Caco-2 (cell line): Measurements from ENCODE around the gene NFKBIA. TPM values are rescaled to one million over a fixed set of nuclear protein-coding genes. Genes with fewer than 3 reads are reported as not detected.

ENCODE experiments used
- BruUV-seq: library from RNA; stranded (reverse); fragments of 400-500 nt; replicated peaks from 2 replicates; lab custom pipeline; 2021; lab: Mats Ljungman, UMichigan
- CTCF ChIA-PET: fragments of 300-600 bp; sonication (Branson Sonifier 250); formaldehyde crosslinking; loops from one replicate; lab custom pipeline; 2022; ENCODE audit warnings: antibody characterized with exemption; lab: Charles Lee
- POLR2A ChIA-PET: fragments of 300-600 bp; sonication (Branson Sonifier 250); formaldehyde crosslinking; loops from one replicate; lab custom pipeline; 2022; ENCODE audit warnings: antibody characterized with exemption; lab: Charles Lee
- DNase-seq, 2 experiments: peaks; one replicate each; pipeline versions ENCODE4 v3.0.0 to v3.0.0-alpha.2; 2020 to 2022
- H3K27me3 ChIP-seq: replicated peaks from 2 replicates; pipeline ENCODE4 v1.6.0; 2011; ENCODE audit warnings: low read length; ENCODE audit not compliant: control insufficient read depth, insufficient read depth
- H3K36me3 ChIP-seq: 2 replicates; pipeline ENCODE4 v1.5.1; 2011; ENCODE audit warnings: low read length; ENCODE audit not compliant: control insufficient read depth, insufficient read depth
- H3K4me1 ChIP-seq: fragments of 250-450 bp; sonication (Bioruptor Pico); 2 replicates; pipeline ENCODE4 v1.5.1; 2020; ENCODE audit warnings: mild to moderate bottlenecking
- H3K4me3 ChIP-seq: 2 replicates; pipeline ENCODE4 v1.5.1; 2011; ENCODE audit warnings: low read depth, mild to moderate bottlenecking, control low read depth, low read length
- H3K9me3 ChIP-seq: fragments of 250-450 bp; sonication (Bioruptor Pico); 2 replicates; pipeline ENCODE4 v1.5.1; 2020; ENCODE audit warnings: mild to moderate bottlenecking, moderate library complexity
- H3K27ac Mint-ChIP-seq: one replicate; pipeline ENCODE4 v1.8.0; 2022; ENCODE audit warnings: mixed read lengths; ENCODE audit not compliant: unreplicated experiment
- H3K27me3 Mint-ChIP-seq: one replicate; pipeline ENCODE4 v1.8.0; 2022; ENCODE audit warnings: mixed read lengths; ENCODE audit not compliant: insufficient read depth, unreplicated experiment
- H3K36me3 Mint-ChIP-seq: one replicate; pipeline ENCODE4 v1.8.0; 2022; ENCODE audit warnings: mild to moderate bottlenecking, mixed read lengths; ENCODE audit not compliant: insufficient read depth, unreplicated experiment
- H3K4me1 Mint-ChIP-seq: one replicate; pipeline ENCODE4 v1.8.0; 2022; ENCODE audit warnings: low read depth, mixed read lengths; ENCODE audit not compliant: unreplicated experiment
- H3K4me3 Mint-ChIP-seq: one replicate; pipeline ENCODE4 v1.8.0; 2022; ENCODE audit warnings: mild to moderate bottlenecking, moderate library complexity, mixed read lengths; ENCODE audit not compliant: unreplicated experiment
- H3K9me3 Mint-ChIP-seq: one replicate; pipeline ENCODE4 v1.8.0; 2022; ENCODE audit warnings: mixed read lengths; ENCODE audit not compliant: unreplicated experiment
- intact Hi-C: fragments of 100-400 bp; cut with micrococcal nuclease; formaldehyde crosslinking; loops from one replicate; pipeline ENCODE4 v1.10.0; 2022; ENCODE audit not compliant: unreplicated experiment
- total RNA-seq: library from RNA; stranded (reverse); gene quantifications from 2 replicates; pipeline ENCODE4 v1.2.3, GENCODE V29; 2022
- TF ChIP-seq, protein P1 (sequence below), 2 experiments: fragments of 200-600 bp in 1 of 2; IDR thresholded peaks; 1 replicate in 1 of 2; 2 replicates in 1 of 2; pipeline versions ENCODE4 v1.5.1 to v1.8.0; 2011 to 2022; ENCODE audit warnings: antibody characterized with exemption in 1 of 2, control low read depth in 1 of 2, inconsistent platforms in 1 of 2, low read depth in 1 of 2, low read length in 1 of 2, mild to moderate bottlenecking in 1 of 2, moderate library complexity in 1 of 2; ENCODE audit not compliant: insufficient read depth in 1 of 2, severe bottlenecking in 1 of 2, unreplicated experiment in 1 of 2

Gene NFKBIA
- total RNA-seq, 1 experiment from 2014 or later = 33.4 TPM

DNA sequence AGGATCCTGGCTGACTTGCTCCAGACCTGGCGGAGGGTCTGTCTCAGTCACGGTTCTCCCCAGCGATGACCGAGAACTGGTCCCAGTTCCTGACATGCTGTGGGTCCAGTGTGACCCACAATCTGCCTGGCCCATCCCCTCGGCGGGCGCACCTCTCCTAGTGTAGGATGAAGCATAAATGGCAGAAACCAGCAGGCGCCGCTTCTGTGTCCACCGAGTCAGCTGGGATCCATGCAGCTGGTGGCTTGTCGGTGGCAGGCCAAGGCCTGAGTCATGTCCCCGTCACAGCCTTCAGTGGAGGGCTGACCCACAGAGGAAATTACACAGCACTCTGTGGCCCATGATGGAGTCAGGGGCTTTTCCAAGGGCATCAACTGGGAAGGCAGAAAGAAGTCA, 38.5 kb downstream of the NFKBIA start:
- Mint-ChIP-seq H3K27me3 (no peaks in the 10 kb centered on the region), H3K36me3 (no peaks in the 10 kb centered on the region), H3K4me3 (no peak overlapping the region), H3K4me1 (no peaks in the 10 kb centered on the region), H3K27ac (no peak overlapping the region), H3K9me3 (peaks cover 4% of the 10 kb centered on the region)
- BruUV-seq = no TSS peak
- TF ChIP-seq, protein P1, sequence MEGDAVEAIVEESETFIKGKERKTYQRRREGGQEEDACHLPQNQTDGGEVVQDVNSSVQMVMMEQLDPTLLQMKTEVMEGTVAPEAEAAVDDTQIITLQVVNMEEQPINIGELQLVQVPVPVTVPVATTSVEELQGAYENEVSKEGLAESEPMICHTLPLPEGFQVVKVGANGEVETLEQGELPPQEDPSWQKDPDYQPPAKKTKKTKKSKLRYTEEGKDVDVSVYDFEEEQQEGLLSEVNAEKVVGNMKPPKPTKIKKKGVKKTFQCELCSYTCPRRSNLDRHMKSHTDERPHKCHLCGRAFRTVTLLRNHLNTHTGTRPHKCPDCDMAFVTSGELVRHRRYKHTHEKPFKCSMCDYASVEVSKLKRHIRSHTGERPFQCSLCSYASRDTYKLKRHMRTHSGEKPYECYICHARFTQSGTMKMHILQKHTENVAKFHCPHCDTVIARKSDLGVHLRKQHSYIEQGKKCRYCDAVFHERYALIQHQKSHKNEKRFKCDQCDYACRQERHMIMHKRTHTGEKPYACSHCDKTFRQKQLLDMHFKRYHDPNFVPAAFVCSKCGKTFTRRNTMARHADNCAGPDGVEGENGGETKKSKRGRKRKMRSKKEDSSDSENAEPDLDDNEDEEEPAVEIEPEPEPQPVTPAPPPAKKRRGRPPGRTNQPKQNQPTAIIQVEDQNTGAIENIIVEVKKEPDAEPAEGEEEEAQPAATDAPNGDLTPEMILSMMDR (IDR thresholded peaks at IDR 0.05; ENCODE audit: insufficient read depth in 1 of 2, low read depth in 1 of 2, low read length in 1 of 2, severe bottlenecking in 1 of 2, unreplicated experiment in 1 of 2) = no peak
- intact Hi-C loops = no loop called here
- ChIA-PET CTCF (no interaction called here), POLR2A (no interaction called here)
- no peaks in the 10 kb centered on the region for H3K36me3 ChIP-seq
- DNase-seq = no peak
- peaks cover 8% of the 10 kb centered on the region for H3K4me1 ChIP-seq
- no peak overlapping the region for H3K4me3 ChIP-seq
- 0 out of 2 replicates have a peak, but pooled peaks cover 4% of the 10 kb centered on the region for H3K9me3 ChIP-seq
- H3K27me3 ChIP-seq = no peaks in the 10 kb centered on the region

DNA sequence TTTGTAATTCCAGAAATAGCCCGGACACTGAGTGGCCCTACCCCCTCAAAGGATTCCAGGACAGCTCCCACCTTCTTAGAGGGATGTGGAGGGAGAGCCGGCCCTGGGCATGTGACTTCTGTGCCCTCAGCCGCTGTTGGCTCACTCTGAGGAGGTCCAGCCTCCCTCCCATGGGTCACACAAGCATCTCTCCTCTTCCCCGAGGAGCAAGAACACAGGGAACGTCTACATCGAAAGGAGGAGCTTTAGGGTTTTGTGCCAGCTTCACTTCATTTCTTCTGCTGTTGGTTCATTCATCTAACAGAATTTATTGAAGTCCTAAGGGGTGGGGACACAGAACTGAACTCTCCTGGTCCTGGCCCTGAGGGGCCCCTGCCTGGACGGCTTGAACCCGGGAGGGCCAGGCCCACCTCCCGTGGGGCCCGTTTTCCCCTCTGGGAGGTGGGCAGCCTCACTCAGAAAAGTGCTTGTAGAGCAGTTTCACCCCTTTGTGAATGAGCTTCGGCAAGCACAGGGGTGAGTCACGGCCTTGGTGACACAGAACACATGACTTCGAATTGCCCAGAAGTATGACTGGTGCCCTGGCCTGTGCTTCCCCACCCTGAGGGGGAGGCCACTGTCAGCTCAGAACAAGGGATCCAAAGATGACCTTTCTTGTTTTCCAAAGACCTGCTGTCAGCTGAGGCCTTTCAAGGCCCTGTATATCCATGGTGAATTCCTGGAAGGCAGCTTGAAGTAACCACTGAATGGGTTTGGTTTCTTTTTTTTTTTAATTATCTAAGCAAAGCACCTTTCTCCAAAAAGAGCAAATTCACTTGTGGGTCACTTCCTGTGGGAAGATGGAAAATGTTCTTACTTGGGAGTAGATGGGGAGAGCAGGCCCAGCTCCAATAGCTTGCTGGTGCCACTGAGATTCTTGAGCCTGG, 39.2 kb downstream of the NFKBIA start:
- no peaks in the 10 kb centered on the region for H3K36me3 Mint-ChIP-seq
- BruUV-seq = no TSS peak
- H3K4me3 Mint-ChIP-seq = no peak overlapping the region
- H3K27me3 Mint-ChIP-seq = no peaks in the 10 kb centered on the region
- H3K27me3 ChIP-seq = no peaks in the 10 kb centered on the region
- H3K4me3 ChIP-seq = no peak overlapping the region
- POLR2A ChIA-PET = no interaction called here
- no peaks in the 10 kb centered on the region for H3K9me3 ChIP-seq
- peak; percentile 24 to 54 for DNase-seq
- H3K9me3 Mint-ChIP-seq = no peaks in the 10 kb centered on the region
- H3K4me1 Mint-ChIP-seq = no peaks in the 10 kb centered on the region
- intact Hi-C loops = no loop called here
- TF ChIP-seq, protein P1 (IDR thresholded peaks at IDR 0.05; ENCODE audit: insufficient read depth in 1 of 2, low read depth in 1 of 2, low read length in 1 of 2, severe bottlenecking in 1 of 2, unreplicated experiment in 1 of 2) = no peak
- H3K27ac Mint-ChIP-seq = no peak overlapping the region
- no peaks in the 10 kb centered on the region for H3K36me3 ChIP-seq
- H3K4me1 ChIP-seq = peaks cover 8% of the 10 kb centered on the region
- CTCF ChIA-PET = no interaction called here

DNA sequence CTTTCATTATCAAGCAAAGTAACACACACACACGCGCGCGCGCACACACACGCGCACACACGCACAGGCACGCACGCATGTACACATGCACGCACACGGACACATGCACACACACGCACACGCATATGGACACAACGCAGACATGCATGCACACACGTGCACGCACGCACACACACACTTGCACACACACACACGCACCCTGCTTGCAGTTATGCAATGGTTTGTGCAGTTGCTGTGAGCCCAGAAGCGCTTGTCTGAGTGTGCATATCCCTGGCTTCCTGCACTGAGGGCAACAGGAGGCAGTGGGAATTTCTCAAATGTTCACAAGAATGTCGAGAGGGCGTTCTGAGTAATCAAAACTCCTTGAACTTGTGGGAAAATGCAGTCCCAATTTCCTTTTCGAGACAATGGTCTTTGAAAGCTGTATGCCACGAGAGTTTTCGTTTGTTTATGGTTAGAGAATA, 41.6 kb downstream of the NFKBIA start:
- H3K9me3 ChIP-seq = no peaks in the 10 kb centered on the region
- ChIA-PET POLR2A (no interaction called here), CTCF (no interaction called here)
- Mint-ChIP-seq H3K27ac (no peak overlapping the region), H3K9me3 (no peaks in the 10 kb centered on the region), H3K4me1 (no peaks in the 10 kb centered on the region), H3K4me3 (no peak overlapping the region), H3K36me3 (no peaks in the 10 kb centered on the region), H3K27me3 (no peaks in the 10 kb centered on the region)
- no peak overlapping the region for H3K4me3 ChIP-seq
- TF ChIP-seq, protein P1 (IDR thresholded peaks at IDR 0.05; ENCODE audit: insufficient read depth in 1 of 2, low read depth in 1 of 2, low read length in 1 of 2, severe bottlenecking in 1 of 2, unreplicated experiment in 1 of 2) = no peak
- H3K4me1 ChIP-seq = peaks cover 8% of the 10 kb centered on the region
- no peaks in the 10 kb centered on the region for H3K36me3 ChIP-seq
- intact Hi-C loops = no loop called here
- BruUV-seq = no TSS peak
- no peak for DNase-seq
- H3K27me3 ChIP-seq = no peaks in the 10 kb centered on the region
